HG02970 (cell line): ENCODE measurements around the gene TNIK.
A peak's percentile ranks its signal among the peaks of the same experiment; 100 is the strongest.

Experiments
- ATAC-seq: cut with Tn5 transposase; IDR thresholded peaks from one replicate; pipeline ENCODE4 v1.9.1; 2021; ENCODE audit warnings: mild to moderate bottlenecking, moderate library complexity, moderate number of reproducible peaks; ENCODE audit not compliant: unreplicated experiment, low FRiP score

The TNIK gene

DNA sequence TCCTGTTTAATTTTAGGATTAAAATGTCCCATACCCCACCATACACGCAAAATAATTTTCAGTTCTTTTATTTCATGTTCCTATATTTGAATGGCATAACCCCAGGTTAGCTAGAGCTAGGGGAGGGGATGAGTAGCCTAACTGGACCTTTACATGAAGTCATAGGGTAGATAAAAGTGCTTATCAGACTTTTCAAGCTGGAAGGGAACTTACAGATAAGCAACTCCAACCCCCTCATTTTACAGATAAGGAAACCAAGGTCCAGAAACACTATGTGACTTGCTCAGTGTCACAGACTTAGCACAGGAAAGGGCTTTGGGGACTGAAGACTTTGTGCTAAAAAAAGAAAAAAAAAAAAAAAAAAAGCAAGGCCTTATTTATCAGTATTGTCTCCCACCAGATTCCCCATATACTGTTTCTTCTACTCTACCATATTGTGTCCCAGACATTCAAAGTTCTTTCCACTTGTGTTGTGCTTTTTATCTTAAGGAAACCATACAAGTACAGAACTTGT lies 10.6 kb upstream of the TNIK start:
- no peak for ATAC-seq

- ATAC-seq, result no peak
These were observed 9.2 kb upstream of the TNIK start for GRCh38 chr3:171469376-171469775.

GRCh38 chr3:171468296-171468906 lies 8.2 kb upstream of the TNIK start:
- ATAC-seq, result no peak

DNA sequence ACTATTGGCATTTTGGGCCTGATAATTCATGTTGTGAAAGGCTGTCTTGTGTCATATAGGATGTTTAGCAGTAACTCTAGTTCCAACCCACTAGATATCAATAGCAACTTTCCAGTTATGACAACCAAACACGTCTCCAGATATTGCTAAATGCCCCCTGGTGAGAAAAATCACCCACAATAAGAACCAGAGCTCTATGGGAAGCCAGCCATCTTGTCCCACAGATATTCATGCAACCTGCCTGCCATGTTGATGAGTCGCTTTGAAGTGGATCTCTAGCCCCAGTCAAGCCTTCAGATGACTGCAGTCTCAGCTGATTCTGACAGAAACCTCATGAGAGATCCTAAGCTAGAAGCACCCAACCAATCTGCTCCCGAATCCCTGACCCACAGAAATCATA lies 5.6 kb upstream of the TNIK start:
- no peak for ATAC-seq

DNA sequence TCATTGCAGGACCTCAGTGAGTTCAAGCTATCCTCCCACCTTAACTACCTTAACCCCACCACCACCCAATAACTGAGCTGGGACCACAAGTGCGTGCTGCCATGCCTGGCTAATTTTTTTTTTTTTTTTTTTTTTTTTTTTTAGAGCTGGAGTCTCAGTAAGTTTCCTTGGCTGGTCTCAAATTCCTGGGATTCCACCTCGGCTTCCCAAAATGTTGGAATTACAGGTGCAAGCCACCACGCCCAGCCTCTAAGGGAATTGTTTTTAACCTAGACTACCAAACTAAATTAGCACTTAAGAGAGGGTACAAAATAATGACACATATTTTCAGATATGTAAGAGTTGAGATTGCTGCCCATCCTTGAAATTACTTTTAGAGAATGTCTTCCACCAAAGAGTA lies 4.3 kb upstream of the TNIK start:
- no peak for ATAC-seq

DNA sequence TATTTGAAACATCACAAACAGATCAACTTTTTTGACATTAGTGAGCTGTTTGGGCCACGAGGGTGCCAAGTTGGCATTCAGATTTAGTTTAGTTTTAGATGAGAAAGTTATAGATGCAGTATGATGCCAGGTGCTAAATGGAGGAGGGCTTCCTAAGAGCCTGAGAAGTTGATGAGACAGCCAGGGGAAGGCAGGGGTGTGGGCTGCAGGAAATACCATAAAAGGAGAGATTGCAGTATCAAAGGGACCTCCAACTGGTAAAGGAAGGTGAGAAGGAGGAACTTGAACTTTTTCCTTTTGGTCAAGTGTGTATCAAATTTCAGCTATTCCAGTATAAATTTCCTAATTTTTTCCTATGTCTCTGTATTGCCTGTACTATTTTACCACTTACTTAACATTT lies 2.0 kb upstream of the TNIK start:
- no peak for ATAC-seq

GRCh38 chr3:171461525-171461917 lies 1.3 kb upstream of the TNIK start:
- no peak for ATAC-seq

- peak; percentile 20 for ATAC-seq
These were observed 720 bp upstream of the TNIK start for GRCh38 chr3:171460725-171461524.

- ATAC-seq, result no peak
These were observed 866 bp downstream of the TNIK start for GRCh38 chr3:171459137-171459941.

DNA sequence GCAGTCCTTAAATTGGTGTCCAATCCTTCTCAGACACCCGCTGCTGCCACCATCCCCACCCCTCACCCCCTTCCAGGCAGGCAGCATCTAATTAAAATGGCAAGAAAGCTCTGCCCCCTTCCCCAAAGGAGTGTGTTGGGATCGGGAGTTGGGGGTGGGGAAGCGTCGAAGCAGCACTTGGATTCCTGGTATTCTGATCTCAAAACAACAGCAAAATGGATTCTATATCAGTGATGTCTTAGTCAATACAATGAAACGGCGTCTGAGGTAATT lies 1.4 kb downstream of the TNIK start:
- ATAC-seq, result no peak

- ATAC-seq, result no peak
These were observed 1.9 kb downstream of the TNIK start for GRCh38 chr3:171458071-171458863.

DNA sequence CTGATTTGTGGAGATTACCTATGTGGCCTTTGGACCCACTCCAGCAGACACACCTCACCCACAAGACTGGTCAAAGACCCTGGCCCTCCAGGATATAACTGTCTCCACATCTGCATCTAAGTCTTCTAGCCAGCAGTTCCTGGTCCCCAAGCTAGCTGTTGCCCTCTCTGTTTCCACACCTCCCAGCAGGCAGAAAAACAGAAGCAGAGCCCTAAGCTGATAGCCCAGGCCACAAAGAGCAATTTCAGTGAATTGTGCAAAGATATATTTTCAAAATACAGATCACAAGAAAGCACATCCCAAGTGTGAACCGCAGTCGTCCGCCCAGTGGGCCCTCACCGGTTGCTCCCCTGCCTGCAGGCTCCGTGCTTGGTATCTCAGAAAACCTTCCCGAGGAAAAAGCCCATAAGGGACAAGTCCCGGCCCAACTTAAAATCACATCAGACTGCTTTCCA lies 2.6 kb downstream of the TNIK start:
- no peak for ATAC-seq

GRCh38 chr3:171456765-171457606 lies 3.2 kb downstream of the TNIK start:
- no peak for ATAC-seq

DNA sequence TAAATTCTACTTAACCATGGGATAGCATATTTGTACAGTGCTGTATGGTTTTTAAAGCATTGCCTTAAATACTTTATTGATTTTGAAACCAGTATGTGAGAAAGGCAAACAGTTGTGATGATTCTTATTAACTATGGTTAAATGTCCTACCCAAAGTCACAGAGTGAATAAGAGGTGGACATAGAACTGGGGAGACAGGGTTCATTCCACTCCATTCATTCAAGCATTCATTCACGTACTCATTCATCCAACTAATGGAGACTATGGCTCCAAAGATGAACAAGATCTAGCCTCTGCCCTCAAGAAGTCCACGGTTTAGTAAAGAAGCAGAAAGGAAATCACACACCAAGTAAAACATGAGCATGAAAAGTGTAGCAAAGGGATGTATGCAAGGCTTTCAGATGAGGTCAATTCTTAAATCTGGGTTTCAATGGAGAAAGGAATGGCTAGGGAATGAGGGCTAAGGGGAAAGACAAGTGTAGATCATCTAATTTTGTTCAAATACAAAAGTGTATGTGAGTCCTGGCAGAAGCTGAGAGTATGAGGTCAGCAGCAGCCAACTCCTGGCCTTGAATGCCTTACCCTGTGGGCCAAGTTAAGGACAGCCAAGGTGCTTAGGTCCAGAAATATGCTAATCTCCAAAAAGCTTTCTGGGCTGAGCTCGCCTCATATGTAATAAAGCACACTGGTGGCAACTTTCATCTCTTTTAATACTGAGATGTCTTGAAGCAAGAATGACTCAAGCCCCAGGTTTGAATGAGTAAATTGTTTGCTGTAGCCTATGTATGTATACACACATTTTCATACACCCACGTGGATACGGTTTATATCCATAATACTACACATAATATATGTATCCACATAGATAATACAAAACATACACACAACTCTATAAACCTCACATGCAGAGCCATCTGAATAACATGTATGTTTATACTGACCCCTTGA lies 4.3 kb downstream of the TNIK start:
- ATAC-seq, result no peak

DNA sequence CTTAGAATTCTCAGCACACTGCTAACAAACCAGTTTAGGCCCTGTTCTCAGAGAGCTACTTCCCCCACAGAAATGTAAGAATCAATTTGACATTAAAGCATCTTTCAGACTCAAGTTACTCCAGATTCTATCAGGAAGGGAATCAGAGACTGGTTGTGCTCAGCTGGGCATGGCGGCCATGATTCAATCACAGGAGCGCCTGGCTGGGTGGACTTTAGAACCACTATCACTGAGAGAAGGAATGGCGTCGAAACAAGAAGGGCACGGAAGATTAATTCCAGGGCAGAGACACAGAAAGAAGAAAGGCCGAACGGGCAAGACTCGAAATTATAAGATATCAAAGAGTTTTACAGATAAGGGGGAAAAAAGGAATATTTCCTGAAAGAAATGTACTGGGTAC lies 6.2 kb downstream of the TNIK start:
- ATAC-seq, result no peak

DNA sequence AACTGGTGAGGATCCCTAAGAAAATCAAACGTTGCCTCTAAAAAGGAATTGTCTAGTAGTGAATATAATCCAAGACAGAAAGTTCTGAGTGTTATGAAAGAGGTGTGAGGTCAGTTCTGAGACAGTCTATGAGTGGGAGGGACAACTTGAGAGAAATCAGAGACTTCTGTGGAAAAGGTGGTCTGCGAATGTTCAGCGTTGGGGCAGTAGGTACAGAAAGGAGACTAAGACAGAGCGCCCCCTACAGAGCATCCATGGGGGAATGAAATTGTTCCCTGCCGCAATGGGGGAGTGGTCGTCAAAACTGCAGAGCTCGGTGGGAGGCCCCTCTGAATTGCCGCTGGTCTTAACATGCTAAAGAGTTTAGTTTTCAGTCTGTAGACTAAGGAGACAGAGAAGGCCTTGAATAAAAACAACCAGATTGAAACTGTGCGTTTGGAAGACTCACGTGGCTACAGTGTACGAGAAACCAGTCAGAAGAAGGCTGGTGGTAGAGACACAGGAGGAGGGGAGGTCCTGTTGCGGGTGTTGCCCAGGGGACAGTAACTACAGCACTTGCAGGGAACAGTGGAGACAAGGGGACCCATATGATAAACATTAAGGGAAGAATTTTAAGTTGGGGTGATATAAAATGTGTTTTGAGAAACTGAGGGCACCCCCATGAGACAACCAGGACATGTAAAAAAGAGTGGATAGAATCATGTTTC lies 6.9 kb downstream of the TNIK start:
- ATAC-seq, result no peak

- no peak for ATAC-seq
These were observed 7.9 kb downstream of the TNIK start for GRCh38 chr3:171452328-171452727.

- no peak for ATAC-seq
These were observed 8.3 kb downstream of the TNIK start for GRCh38 chr3:171451915-171452314.
